H1 (cell line): ENCODE data around the gene PCF11. TPM values are rescaled to one million over a fixed set of nuclear protein-coding genes. Genes with fewer than 3 reads are reported as not detected.

Experiments
- CTCF ChIA-PET: fragments of 300-600 bp; sonication (Branson Sonifier 250); formaldehyde crosslinking; loops from one replicate; lab custom pipeline; 2021; ENCODE audit not compliant: partially characterized antibody; lab: Charles Lee
- POLR2A ChIA-PET: fragments of 300-600 bp; sonication (Branson Sonifier 250); formaldehyde crosslinking; loops from one replicate; lab custom pipeline; 2021; ENCODE audit warnings: inconsistent platforms; ENCODE audit not compliant: partially characterized antibody; lab: Charles Lee
- DNase-seq, 2 experiments: peaks; one replicate each; pipeline versions ENCODE4 v3.0.0 to v3.0.0-alpha.2; 2010 to 2022; ENCODE audit warnings: low spot score in 2 of 2, low read depth in 1 of 2, mixed read lengths in 1 of 2
- FAIRE-seq: peaks from 2 replicates; lab custom pipeline; 2011; peaks lifted over from hg19 to GRCh38; lab: Jason Lieb, UNC
- H2AFZ ChIP-seq: 2 replicates; pipeline ENCODE4 v1.8.1; 2012; ENCODE audit warnings: low read length, inconsistent platforms
- H2AK5ac ChIP-seq: 2 replicates; pipeline ENCODE4 v1.6.1; 2013; ENCODE audit warnings: low read depth, low read length
- H2BK120ac ChIP-seq: replicated peaks from 2 replicates; pipeline ENCODE3; 2013; ENCODE audit warnings: low read depth, low read length, inconsistent platforms
- H2BK12ac ChIP-seq: 2 replicates; pipeline ENCODE4 v1.6.1; 2013; ENCODE audit warnings: low read depth, low read length
- H2BK15ac ChIP-seq: 2 replicates; pipeline ENCODE4 v1.6.1; 2013; ENCODE audit warnings: low read length
- H2BK20ac ChIP-seq: 2 replicates; pipeline ENCODE4 v1.6.1; 2013; ENCODE audit warnings: low read length
- H2BK5ac ChIP-seq: 2 replicates; pipeline ENCODE4 v1.6.1; 2013; ENCODE audit warnings: low read depth, low read length
- H3K14ac ChIP-seq: 2 replicates; pipeline ENCODE4 v1.6.1; 2013; ENCODE audit warnings: inconsistent platforms; ENCODE audit not compliant: insufficient read length
- H3K18ac ChIP-seq: 2 replicates; pipeline ENCODE4 v1.6.1; 2013; ENCODE audit warnings: low read length; ENCODE audit errors: extremely low read depth
- H3K23ac ChIP-seq: 2 replicates; pipeline ENCODE4 v1.6.1; 2013; ENCODE audit warnings: inconsistent platforms; ENCODE audit not compliant: insufficient read length
- H3K23me2 ChIP-seq: 2 replicates; pipeline ENCODE4 v1.6.1; 2013; ENCODE audit warnings: low read depth, low read length
- H3K27ac ChIP-seq: 2 replicates; pipeline ENCODE4 v1.6.1; 2011; ENCODE audit warnings: low read depth, low read length, inconsistent platforms
- H3K27me3 ChIP-seq, 4 experiments: replicated peaks in 1 of 4; 1 replicate in 1 of 4; 2 replicates in 3 of 4; pipeline versions ENCODE4 v1.6.1 to v1.8.1; 2011 to 2013; ENCODE audit warnings: low read length in 3 of 4, mild to moderate bottlenecking in 3 of 4, inconsistent platforms in 2 of 4, mixed read lengths in 2 of 4, moderate library complexity in 1 of 4; ENCODE audit not compliant: control insufficient read depth in 3 of 4, insufficient read depth in 3 of 4; ENCODE audit errors: extremely low read depth in 1 of 4
- H3K36me3 ChIP-seq, 4 experiments: 2 replicates each; pipeline versions ENCODE4 v1.6.1 to v1.8.1; 2011 to 2013; ENCODE audit warnings: mild to moderate bottlenecking in 4 of 4, low read length in 3 of 4, moderate library complexity in 2 of 4, control low read depth in 1 of 4, inconsistent platforms in 1 of 4; ENCODE audit not compliant: insufficient read depth in 4 of 4, control insufficient read depth in 2 of 4
- H3K4ac ChIP-seq: replicated peaks from 2 replicates; pipeline ENCODE3; 2013; ENCODE audit warnings: low read length, low read depth, mixed read lengths, inconsistent platforms; ENCODE audit not compliant: insufficient read length
- H3K4me1 ChIP-seq, 4 experiments: replicated peaks in 1 of 4; 1 replicate in 1 of 4; 2 replicates in 3 of 4; pipeline versions ENCODE4 v1.6.1 to v1.8.1; 2011 to 2013; ENCODE audit warnings: low read length in 3 of 4, inconsistent platforms in 2 of 4, mixed read lengths in 1 of 4; ENCODE audit not compliant: insufficient read depth in 4 of 4, control insufficient read depth in 3 of 4
- H3K4me2 ChIP-seq, 2 experiments: 2 replicates each; pipeline versions ENCODE4 v1.6.1 to v1.8.1; 2011 to 2013; ENCODE audit warnings: low read depth in 2 of 2, low read length in 2 of 2, control low read depth in 1 of 2, inconsistent platforms in 1 of 2, mild to moderate bottlenecking in 1 of 2; ENCODE audit not compliant: insufficient read depth in 1 of 2
- H3K4me3 ChIP-seq, 4 experiments: fragments of 200-600, 300-600 bp in 1 of 4; sonication (generic), shearing (Covaris generic), sonication (Bioruptor Twin) in 1 of 4; 2 replicates each; pipeline versions ENCODE4 v1.5.1 to v1.8.1; 2011 to 2016; ENCODE audit warnings: low read length in 4 of 4, low read depth in 3 of 4, control low read depth in 2 of 4, inconsistent platforms in 2 of 4, mild to moderate bottlenecking in 2 of 4, mixed read lengths in 1 of 4, moderate library complexity in 1 of 4; ENCODE audit not compliant: insufficient read depth in 2 of 4; ENCODE audit errors: extremely low read depth in 1 of 4
- H3K56ac ChIP-seq: replicated peaks from 2 replicates; pipeline ENCODE3; 2013; ENCODE audit warnings: low read depth, mild to moderate bottlenecking, mixed read lengths, low read length, inconsistent platforms; ENCODE audit not compliant: insufficient read length
- H3K79me1 ChIP-seq: 2 replicates; pipeline ENCODE4 v1.6.1; 2013; ENCODE audit warnings: low read depth, low read length, control low read depth
- H3K79me2 ChIP-seq, 2 experiments: 2 replicates each; pipeline versions ENCODE4 v1.6.1 to v1.8.1; 2012 to 2013; ENCODE audit warnings: low read length in 2 of 2, mild to moderate bottlenecking in 2 of 2, inconsistent platforms in 1 of 2; ENCODE audit not compliant: insufficient read depth in 2 of 2, control insufficient read depth in 1 of 2
- H3K9ac ChIP-seq, 4 experiments: replicated peaks in 1 of 4; 1 replicate in 1 of 4; 2 replicates in 3 of 4; pipeline versions ENCODE4 v1.6.1 to v1.8.1; 2011 to 2013; ENCODE audit warnings: low read depth in 3 of 4, low read length in 3 of 4, control low read depth in 2 of 4, mild to moderate bottlenecking in 2 of 4, moderate library complexity in 2 of 4, inconsistent platforms in 1 of 4; ENCODE audit errors: extremely low read depth in 1 of 4
- H3K9me3 ChIP-seq, 2 experiments: 2 replicates each; pipeline versions ENCODE4 v1.6.1 to v1.8.1; 2012 to 2013; ENCODE audit warnings: mild to moderate bottlenecking in 2 of 2, moderate library complexity in 2 of 2, control low read depth in 1 of 2, inconsistent platforms in 1 of 2, low read depth in 1 of 2, low read length in 1 of 2, mixed read lengths in 1 of 2; ENCODE audit not compliant: insufficient read depth in 2 of 2
- H4K20me1 ChIP-seq, 2 experiments: replicated peaks in 1 of 2; 2 replicates each; pipeline versions ENCODE3 to v1.8.1; 2011 to 2013; ENCODE audit warnings: inconsistent platforms in 2 of 2, low read length in 2 of 2, mild to moderate bottlenecking in 1 of 2; ENCODE audit not compliant: insufficient read depth in 2 of 2, control insufficient read depth in 1 of 2
- H4K5ac ChIP-seq: 2 replicates; pipeline ENCODE4 v1.6.1; 2013; ENCODE audit warnings: low read length, low read depth, mixed read lengths, inconsistent platforms; ENCODE audit not compliant: insufficient read length
- H4K8ac ChIP-seq: 2 replicates; pipeline ENCODE4 v1.8.0; 2013; ENCODE audit warnings: mild to moderate bottlenecking, moderate library complexity, low read length, inconsistent platforms; ENCODE audit not compliant: insufficient read depth; ENCODE audit errors: extremely low read depth
- H4K91ac ChIP-seq: replicated peaks from 2 replicates; pipeline ENCODE3; 2013; ENCODE audit warnings: low read length, mixed read lengths, inconsistent platforms; ENCODE audit not compliant: insufficient read length
- EP300 ChIP-seq, 2 experiments: IDR thresholded peaks; 1 replicate in 1 of 2; 2 replicates in 1 of 2; pipeline ENCODE4 v1.6.1; 2011 to 2012; ENCODE audit warnings: low read depth in 2 of 2, low read length in 2 of 2, mild to moderate bottlenecking in 2 of 2, borderline replicate concordance in 1 of 2, inconsistent platforms in 1 of 2, moderate library complexity in 1 of 2
- WGBS, 2 experiments: shearing (Covaris generic) in 1 of 2; methylation state at CpG; one replicate each; pipeline versions ENCODE4 v1.1.6 to v1.1.7; 2013 to 2015; ENCODE audit warnings: low lambda C conversion rate in 2 of 2, mixed read lengths in 2 of 2, inconsistent platforms in 1 of 2, low coverage in 1 of 2, missing lambda C conversion rate in 1 of 2; ENCODE audit not compliant: insufficient replicate concordance in 2 of 2, insufficient coverage in 1 of 2, insufficient read length in 1 of 2; ENCODE audit errors: extremely low coverage in 1 of 2, missing lambda C conversion rate in 1 of 2; 5-methylcytosine and 5-hydroxymethylcytosine counted together
- polyA plus RNA-seq, 7 experiments: library from polyadenylated mRNA; depleted of rRNA in 3 of 7; stranded (reverse) in 5 of 7; unstranded in 2 of 7; fragments of >200 nt in 5 of 7; fragments of 200-250 nt in 2 of 7; gene quantifications; 1 replicate in 5 of 7; 2 replicates in 1 of 7; 4 replicates in 1 of 7; pipeline versions ENCODE4 v1.2.1 to v1.2.3, GENCODE V29; 2011 to 2013; ENCODE audit warnings: missing spikeins in 2 of 7, mixed read lengths in 2 of 7
- total RNA-seq: library from RNA; stranded (reverse); fragmentation: NEBNext Ultra II Directional; extraction: Animal tissue kit (Norgen Biotek cat#: 25700); gene quantifications from 2 replicates; pipeline ENCODE4 v1.2.1, GENCODE V29; 2021

Gene PCF11
- total and polyA plus RNA-seq, 2 of the 8 experiments (the other 6 are each of a cell fraction or from before 2014, with no cell fraction given), result 25.1 to 47.7 TPM

DNA sequence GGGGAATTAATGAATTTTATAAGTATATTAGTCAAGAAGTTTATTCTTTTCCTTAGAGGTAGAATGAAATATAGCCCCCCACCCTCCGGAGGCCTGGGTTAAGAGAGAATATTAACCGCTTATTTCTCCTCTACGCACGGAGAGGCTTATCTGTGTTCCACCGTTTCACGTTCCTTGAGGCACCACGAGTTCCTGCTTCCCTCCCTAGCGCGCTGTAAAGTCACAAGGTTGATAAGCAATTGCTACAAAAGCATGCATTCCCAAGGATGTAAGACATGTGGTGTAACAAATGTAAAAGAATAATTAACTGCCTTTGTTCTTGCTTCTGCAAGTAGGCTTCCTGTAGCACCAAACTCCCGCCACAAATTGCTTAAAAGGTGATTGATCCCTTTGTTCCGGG lies 35.1 kb downstream of the PCF11 start:
- Histone ChIP-seq H3K79me2 (peaks cover 5 to 16% of the 10 kb centered on the region in 2 experiments), H3K79me1 (0 out of 2 replicates have a peak, but pooled peaks cover 4% of the 10 kb centered on the region), H3K4me2 (peak overlapping the region in 1 of 2 experiments; percentile 97; a peak in 3 of 4 replicates), H4K91ac (no peak overlapping the region), H3K4ac (no peak overlapping the region), H3K56ac (no peak overlapping the region), H4K20me1 (no peaks in the 10 kb centered on the region), H2BK12ac (no peak overlapping the region), H3K9ac (0 out of 7 replicates have a peak overlapping the region, but pooled peaks of 1 of the 4 experiments have one; percentile 85), H4K5ac (no peak overlapping the region), H2BK20ac (no peak overlapping the region), H3K23me2 (peaks cover 10% of the 10 kb centered on the region), H3K4me3 (peak overlapping the region in 1 of 4 experiments; percentile 99; a peak in 3 of 8 replicates), H2BK5ac (no peak overlapping the region), H2BK15ac (no peak overlapping the region), H3K23ac (no peak overlapping the region), H3K18ac (no peak overlapping the region), H4K8ac (no peak overlapping the region), H3K14ac (no peak overlapping the region), H2AK5ac (no peak overlapping the region), H3K9me3 (no peaks in the 10 kb centered on the region), H3K4me1 (peaks cover 0 to 2% (median 0%) of the 10 kb centered on the region in 4 experiments; a peak in 1 of 7 replicates), H2AFZ (no peak overlapping the region), H2BK120ac (no peak overlapping the region), H3K27ac (no peak overlapping the region), H3K27me3 (peaks cover 0 to 2% (median 0%) of the 10 kb centered on the region in 4 experiments; a peak in 2 of 7 replicates), H3K36me3 (peaks cover 4 to 36% (median 12%) of the 10 kb centered on the region in 4 experiments; a peak in 7 of 8 replicates)
- FAIRE-seq (no peak), DNase-seq (no peak)
- 94% methylated on average over 11 of the region's 11 CpGs; no CpG with 5 or more reads in 1 of the 2 experiments for WGBS, 2 experiments
- ChIA-PET POLR2A (no interaction called here), CTCF (no interaction called here)
- no peak for TF ChIP-seq EP300 (IDR thresholded peaks at IDR 0.05; ENCODE audit: borderline replicate concordance in 1 of 2, low read depth in 2 of 2, low read length in 2 of 2)
